ENCODE data around the gene PHACTR2.

The PHACTR2 gene

DNA sequence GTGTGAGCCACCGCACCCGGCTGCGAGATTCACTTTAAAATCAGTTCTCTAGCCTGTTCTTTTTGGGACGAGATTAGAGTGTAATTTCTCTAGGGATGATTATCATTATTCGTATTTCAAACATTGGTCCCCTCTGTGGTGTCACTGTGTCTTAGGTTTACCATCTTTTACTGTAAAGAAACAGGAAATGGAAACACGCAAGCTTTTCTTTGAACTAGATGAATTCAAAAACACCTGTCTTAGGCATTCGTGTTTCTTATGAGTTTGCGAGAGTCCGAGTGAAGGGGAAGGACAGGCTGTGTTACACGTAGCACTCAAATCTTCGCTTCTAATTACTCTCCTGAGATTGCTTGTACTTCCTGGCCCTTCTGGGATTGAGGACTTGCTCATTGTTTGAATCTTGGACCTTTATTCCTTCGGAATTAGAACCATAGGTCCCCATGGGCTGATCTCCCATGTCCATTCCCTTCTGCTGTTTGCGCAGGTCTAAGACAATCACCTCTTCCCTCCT lies 61.6 kb downstream of the PHACTR2 start:
- H2AK5ac ChIP-seq (ENCODE audit: low read length), result no peak overlapping the region
- no peak overlapping the region for H2BK120ac ChIP-seq (ENCODE audit: insufficient read depth, low read length, poor library complexity)
- no peak overlapping the region for H4K12ac ChIP-seq (ENCODE audit: low read depth, low read length)
- peaks cover 4% of the 10 kb centered on the region for H3K79me1 ChIP-seq (ENCODE audit: low read length)
- no peak overlapping the region for H2AFZ ChIP-seq (ENCODE audit: insufficient read depth, low read length, poor library complexity)
- H2BK5ac ChIP-seq (ENCODE audit: low read depth, low read length, poor library complexity), result no peak overlapping the region
- H3K9ac ChIP-seq (ENCODE audit: low read length), result no peak overlapping the region
- H3K27me3 ChIP-seq (ENCODE audit: insufficient read depth, low read length), result no peaks in the 10 kb centered on the region
- peaks cover 12 to 21% of the 10 kb centered on the region in 2 experiments for H3K4me1 ChIP-seq (ENCODE audit: control insufficient read depth in 1 of 2, insufficient read depth in 2 of 2, low read length in 2 of 2)
- DNase-seq, result no peak
- H3K18ac ChIP-seq (ENCODE audit: low read length), result no peak overlapping the region
- peaks cover under 1% of the 10 kb centered on the region for H3K79me2 ChIP-seq (ENCODE audit: control insufficient read depth, insufficient read depth, low read length, poor library complexity)
- no peaks in the 10 kb centered on the region for H3K9me3 ChIP-seq (ENCODE audit: insufficient read depth, low read depth, low read length)
- H3K36me3 ChIP-seq (ENCODE audit: control insufficient read depth in 1 of 2, insufficient read depth in 2 of 2, low read length in 2 of 2), result no peaks in the 10 kb centered on the region
- WGBS (ENCODE audit: extremely low coverage, insufficient coverage, insufficient read length), result no CpG with 5 or more reads among the region's 13 CpGs
- H3K4me2 ChIP-seq (ENCODE audit: low read length), result no peak overlapping the region
- H3K4me3 ChIP-seq (ENCODE audit: low read depth, low read length), result no peak overlapping the region
- no peak overlapping the region for H3K4ac ChIP-seq (ENCODE audit: low read depth, low read length)
- no peak overlapping the region for H2BK12ac ChIP-seq (ENCODE audit: low read length)
- no peak overlapping the region for H3K27ac ChIP-seq (ENCODE audit: low read depth, low read length)
- no peak overlapping the region for H4K91ac ChIP-seq (ENCODE audit: low read depth, low read length)
- H4K8ac ChIP-seq (ENCODE audit: low read depth, low read length), result no peak overlapping the region
- no peak overlapping the region for H3K14ac ChIP-seq (ENCODE audit: low read length)
- H3K23ac ChIP-seq (ENCODE audit: low read length), result no peak overlapping the region

GRCh38 chr6:143740213-143740612 lies 62.4 kb downstream of the PHACTR2 start:
- Histone ChIP-seq H2BK5ac (ENCODE audit: low read depth, low read length, poor library complexity) (no peak overlapping the region), H3K27me3 (ENCODE audit: insufficient read depth, low read length) (no peaks in the 10 kb centered on the region), H3K14ac (ENCODE audit: low read length) (no peak overlapping the region), H4K12ac (ENCODE audit: low read depth, low read length) (no peak overlapping the region), H2BK12ac (ENCODE audit: low read length) (no peak overlapping the region), H2BK120ac (ENCODE audit: insufficient read depth, low read length, poor library complexity) (no peak overlapping the region), H3K4me1 (ENCODE audit: control insufficient read depth in 1 of 2, insufficient read depth in 2 of 2, low read length in 2 of 2) (peaks cover 19 to 29% of the 10 kb centered on the region in 2 experiments), H3K79me1 (ENCODE audit: low read length) (peaks cover 10% of the 10 kb centered on the region), H4K8ac (ENCODE audit: low read depth, low read length) (no peak overlapping the region), H3K9ac (ENCODE audit: low read length) (no peak overlapping the region), H2AFZ (ENCODE audit: insufficient read depth, low read length, poor library complexity) (no peak overlapping the region), H3K79me2 (ENCODE audit: control insufficient read depth, insufficient read depth, low read length, poor library complexity) (peaks cover 1% of the 10 kb centered on the region), H3K27ac (ENCODE audit: low read depth, low read length) (no peak overlapping the region), H3K9me3 (ENCODE audit: insufficient read depth, low read depth, low read length) (no peaks in the 10 kb centered on the region), H3K23ac (ENCODE audit: low read length) (no peak overlapping the region), H3K18ac (ENCODE audit: low read length) (no peak overlapping the region), H2AK5ac (ENCODE audit: low read length) (no peak overlapping the region), H3K4ac (ENCODE audit: low read depth, low read length) (no peak overlapping the region), H3K4me3 (ENCODE audit: low read depth, low read length) (no peak overlapping the region), H3K4me2 (ENCODE audit: low read length) (no peak overlapping the region), H4K91ac (ENCODE audit: low read depth, low read length) (no peak overlapping the region), H3K36me3 (ENCODE audit: control insufficient read depth in 1 of 2, insufficient read depth in 2 of 2, low read length in 2 of 2) (no peaks in the 10 kb centered on the region)
- no CpG with 5 or more reads among the region's 2 CpGs for WGBS (ENCODE audit: extremely low coverage, insufficient coverage, insufficient read length)
- DNase-seq, result peak; percentile 41 to 79

GRCh38 chr6:143741480-143741879 lies 63.7 kb downstream of the PHACTR2 start:
- Histone ChIP-seq H3K79me2 (ENCODE audit: control insufficient read depth, insufficient read depth, low read length, poor library complexity) (peaks cover 5% of the 10 kb centered on the region), H2BK12ac (ENCODE audit: low read length) (no peak overlapping the region)
- WGBS (ENCODE audit: extremely low coverage, insufficient coverage, insufficient read length), result no CpG with 5 or more reads among the region's 3 CpGs

GRCh38 chr6:143742070-143742954 lies 64.5 kb downstream of the PHACTR2 start:
- no peak overlapping the region for H2AK5ac ChIP-seq (ENCODE audit: low read length)

More at GRCh38 chr6:143741480-143741879, 63.7 kb downstream of the PHACTR2 start:
- Histone ChIP-seq H3K4me3 (ENCODE audit: low read depth, low read length) (no peak overlapping the region), H3K18ac (ENCODE audit: low read length) (no peak overlapping the region), H4K12ac (ENCODE audit: low read depth, low read length) (no peak overlapping the region), H3K27me3 (ENCODE audit: insufficient read depth, low read length) (no peaks in the 10 kb centered on the region), H2BK120ac (ENCODE audit: insufficient read depth, low read length, poor library complexity) (no peak overlapping the region), H4K8ac (ENCODE audit: low read depth, low read length) (no peak overlapping the region), H3K9ac (ENCODE audit: low read length) (no peak overlapping the region), H2AK5ac (ENCODE audit: low read length) (no peak overlapping the region), H3K36me3 (ENCODE audit: control insufficient read depth in 1 of 2, insufficient read depth in 2 of 2, low read length in 2 of 2) (no peaks in the 10 kb centered on the region), H3K4me2 (ENCODE audit: low read length) (no peak overlapping the region), H3K4ac (ENCODE audit: low read depth, low read length) (no peak overlapping the region), H2AFZ (ENCODE audit: insufficient read depth, low read length, poor library complexity) (no peak overlapping the region), H4K91ac (ENCODE audit: low read depth, low read length) (no peak overlapping the region), H2BK5ac (ENCODE audit: low read depth, low read length, poor library complexity) (no peak overlapping the region), H3K4me1 (ENCODE audit: control insufficient read depth in 1 of 2, insufficient read depth in 2 of 2, low read length in 2 of 2) (peaks cover 26 to 37% of the 10 kb centered on the region in 2 experiments), H3K9me3 (ENCODE audit: insufficient read depth, low read depth, low read length) (no peaks in the 10 kb centered on the region), H3K79me1 (ENCODE audit: low read length) (peaks cover 17% of the 10 kb centered on the region), H3K27ac (ENCODE audit: low read depth, low read length) (no peak overlapping the region), H3K14ac (ENCODE audit: low read length) (no peak overlapping the region), H3K23ac (ENCODE audit: low read length) (no peak overlapping the region)
- DNase-seq, result no peak

More at GRCh38 chr6:143742070-143742954, 64.5 kb downstream of the PHACTR2 start:
- H3K4ac ChIP-seq (ENCODE audit: low read depth, low read length), result no peak overlapping the region
- H3K4me2 ChIP-seq (ENCODE audit: low read length), result no peak overlapping the region
- H3K36me3 ChIP-seq (ENCODE audit: control insufficient read depth in 1 of 2, insufficient read depth in 2 of 2, low read length in 2 of 2), result no peaks in the 10 kb centered on the region
- no peak overlapping the region for H2BK12ac ChIP-seq (ENCODE audit: low read length)
- no peak overlapping the region for H2BK120ac ChIP-seq (ENCODE audit: insufficient read depth, low read length, poor library complexity)
- no peaks in the 10 kb centered on the region for H3K9me3 ChIP-seq (ENCODE audit: insufficient read depth, low read depth, low read length)
- H4K91ac ChIP-seq (ENCODE audit: low read depth, low read length), result no peak overlapping the region
- no peak overlapping the region for H3K4me3 ChIP-seq (ENCODE audit: low read depth, low read length)
- H3K79me1 ChIP-seq (ENCODE audit: low read length), result peaks cover 19% of the 10 kb centered on the region
- no peak overlapping the region for H4K12ac ChIP-seq (ENCODE audit: low read depth, low read length)
- H3K27me3 ChIP-seq (ENCODE audit: insufficient read depth, low read length), result no peaks in the 10 kb centered on the region
- H3K9ac ChIP-seq (ENCODE audit: low read length), result no peak overlapping the region
- H3K4me1 ChIP-seq (ENCODE audit: control insufficient read depth in 1 of 2, insufficient read depth in 2 of 2, low read length in 2 of 2), result peaks cover 30 to 40% of the 10 kb centered on the region in 2 experiments
- H3K18ac ChIP-seq (ENCODE audit: low read length), result no peak overlapping the region
- peak; percentile 11 to 50 for DNase-seq
- no peak overlapping the region for H3K27ac ChIP-seq (ENCODE audit: low read depth, low read length)
- no CpG with 5 or more reads among the region's 6 CpGs for WGBS (ENCODE audit: extremely low coverage, insufficient coverage, insufficient read length)
- no peak overlapping the region for H3K23ac ChIP-seq (ENCODE audit: low read length)
- H2AFZ ChIP-seq (ENCODE audit: insufficient read depth, low read length, poor library complexity), result no peak overlapping the region
- H3K79me2 ChIP-seq (ENCODE audit: control insufficient read depth, insufficient read depth, low read length, poor library complexity), result peaks cover 6% of the 10 kb centered on the region
- no peak overlapping the region for H3K14ac ChIP-seq (ENCODE audit: low read length)
- no peak overlapping the region for H2BK5ac ChIP-seq (ENCODE audit: low read depth, low read length, poor library complexity)
- H4K8ac ChIP-seq (ENCODE audit: low read depth, low read length), result no peak overlapping the region

Measured in trophoblast cell (in vitro differentiated cells and primary cell).